Measurements from ENCODE around the gene CCDC32. TPM values are rescaled to one million over a fixed set of nuclear protein-coding genes. Genes with fewer than 3 reads are reported as not detected.

CCDC32 gene
- total RNA-seq, 1 experiment from 2014 or later: 8.9 TPM

- Mint-ChIP-seq H3K4me1 (peaks cover 27 to 30% of the 10 kb centered on the region in 2 experiments), H3K9me3 (no peaks in the 10 kb centered on the region), H3K27ac (no peak overlapping the region), H3K27me3 (ENCODE audit: low read depth) (no peaks in the 10 kb centered on the region), H3K36me3 (ENCODE audit: insufficient read depth in 1 of 3, low read depth in 3 of 3) (peaks cover 0 to 5% (median 5%) of the 10 kb centered on the region in 3 experiments; a peak in 3 of 7 replicates), H3K4me3 (no peak overlapping the region)
- H3K4ac ChIP-seq (ENCODE audit: low read depth, low read length): no peak overlapping the region
- H2BK20ac ChIP-seq (ENCODE audit: low read depth, low read length, poor library complexity, severe bottlenecking): no peak overlapping the region
- TF ChIP-seq, protein P1, sequence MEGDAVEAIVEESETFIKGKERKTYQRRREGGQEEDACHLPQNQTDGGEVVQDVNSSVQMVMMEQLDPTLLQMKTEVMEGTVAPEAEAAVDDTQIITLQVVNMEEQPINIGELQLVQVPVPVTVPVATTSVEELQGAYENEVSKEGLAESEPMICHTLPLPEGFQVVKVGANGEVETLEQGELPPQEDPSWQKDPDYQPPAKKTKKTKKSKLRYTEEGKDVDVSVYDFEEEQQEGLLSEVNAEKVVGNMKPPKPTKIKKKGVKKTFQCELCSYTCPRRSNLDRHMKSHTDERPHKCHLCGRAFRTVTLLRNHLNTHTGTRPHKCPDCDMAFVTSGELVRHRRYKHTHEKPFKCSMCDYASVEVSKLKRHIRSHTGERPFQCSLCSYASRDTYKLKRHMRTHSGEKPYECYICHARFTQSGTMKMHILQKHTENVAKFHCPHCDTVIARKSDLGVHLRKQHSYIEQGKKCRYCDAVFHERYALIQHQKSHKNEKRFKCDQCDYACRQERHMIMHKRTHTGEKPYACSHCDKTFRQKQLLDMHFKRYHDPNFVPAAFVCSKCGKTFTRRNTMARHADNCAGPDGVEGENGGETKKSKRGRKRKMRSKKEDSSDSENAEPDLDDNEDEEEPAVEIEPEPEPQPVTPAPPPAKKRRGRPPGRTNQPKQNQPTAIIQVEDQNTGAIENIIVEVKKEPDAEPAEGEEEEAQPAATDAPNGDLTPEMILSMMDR (conservative IDR thresholded peaks at IDR 0.05): no peak
- H3T11ph ChIP-seq (ENCODE audit: low read length): no peak overlapping the region
- H2AK5ac ChIP-seq (ENCODE audit: insufficient read length, low read length): no peak overlapping the region
- H3K14ac ChIP-seq (ENCODE audit: insufficient read depth, low read length): no peak overlapping the region
- no peak overlapping the region for H4K8ac ChIP-seq (replicated peaks; ENCODE audit: insufficient read length, low read depth, low read length)
- no peaks in the 10 kb centered on the region for H3K79me1 ChIP-seq (ENCODE audit: insufficient read depth, low read depth, low read length, poor library complexity, severe bottlenecking)
- no peaks in the 10 kb centered on the region for H3K9me3 ChIP-seq (ENCODE audit: control insufficient read depth, low read depth, low read length)
- H3K4me2 ChIP-seq (ENCODE audit: insufficient read depth, insufficient read length, low read length): no peak overlapping the region
- H2BK15ac ChIP-seq (ENCODE audit: low read depth, low read length): no peak overlapping the region
- no peaks in the 10 kb centered on the region for H3K79me2 ChIP-seq (ENCODE audit: insufficient read depth, low read length)
- H3K56ac ChIP-seq (ENCODE audit: insufficient read length, low read depth, low read length): no peak overlapping the region
- no peak overlapping the region for H2BK5ac ChIP-seq (ENCODE audit: insufficient read length, low read length)
- no peak for DNase-seq
- WGBS (ENCODE audit: extremely low coverage, insufficient read length, low lambda C conversion rate): no CpG with 5 or more reads among the region's 6 CpGs
- no peak overlapping the region for H3K9ac ChIP-seq (ENCODE audit: extremely low read depth, insufficient read length, low read length)
- H4K91ac ChIP-seq (ENCODE audit: insufficient read length, low read depth, low read length): no peak overlapping the region
- H3K27ac ChIP-seq (ENCODE audit: insufficient read length, low read depth, low read length): no peak overlapping the region
- H4K20me1 ChIP-seq (ENCODE audit: control insufficient read depth, insufficient read depth, insufficient read length): no peaks in the 10 kb centered on the region
- H3K27me3 ChIP-seq (ENCODE audit: insufficient read depth, low read length): no peaks in the 10 kb centered on the region
- H2BK12ac ChIP-seq (ENCODE audit: insufficient read length, low read depth, low read length): no peak overlapping the region
- H3K23ac ChIP-seq (ENCODE audit: insufficient read length, low read depth, low read length): no peak overlapping the region
- no peaks in the 10 kb centered on the region for H3K23me2 ChIP-seq (ENCODE audit: insufficient read length, low read depth, low read length, poor library complexity, severe bottlenecking)
- no peak overlapping the region for H3K18ac ChIP-seq (ENCODE audit: insufficient read length, low read depth, low read length)
- peaks cover 7% of the 10 kb centered on the region; the same call in 1 of the 2 replicates for H3K4me1 ChIP-seq (ENCODE audit: insufficient read depth, low read length)
- no peak overlapping the region for H2BK120ac ChIP-seq (ENCODE audit: low read depth, low read length, poor library complexity, severe bottlenecking)
- no peak overlapping the region for H2AFZ ChIP-seq (ENCODE audit: low read length)
- no peak overlapping the region for H4K5ac ChIP-seq (ENCODE audit: insufficient read length, low read depth, low read length)
Measured at GRCh38 chr15:40550341-40551037, 14.4 kb downstream of the CCDC32 start.

Data from H9 (cell line).